ENCODE measurements around the gene RELB.

RELB gene

DNA sequence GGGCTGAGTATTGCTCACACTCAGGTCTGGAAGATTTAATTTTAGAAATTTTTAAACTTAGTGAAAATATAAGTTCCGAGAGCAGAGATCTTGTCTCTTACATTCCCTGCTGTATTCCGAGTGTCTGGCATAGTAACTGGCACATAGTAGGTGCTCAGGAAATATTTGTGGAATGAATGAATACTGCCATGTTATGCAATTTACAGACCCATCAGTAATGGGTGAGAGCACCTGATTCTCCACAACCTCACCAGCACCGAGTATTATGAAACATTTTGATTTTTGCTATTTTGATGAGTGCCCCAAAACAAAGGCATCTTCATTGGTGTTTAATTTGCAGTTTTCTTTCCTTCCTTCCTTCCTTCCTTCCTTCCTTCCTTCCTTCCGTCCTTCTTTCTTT lies 21.8 kb downstream of the RELB start:
- DNase-seq (ENCODE audit: low spot score), result no peak

DNA sequence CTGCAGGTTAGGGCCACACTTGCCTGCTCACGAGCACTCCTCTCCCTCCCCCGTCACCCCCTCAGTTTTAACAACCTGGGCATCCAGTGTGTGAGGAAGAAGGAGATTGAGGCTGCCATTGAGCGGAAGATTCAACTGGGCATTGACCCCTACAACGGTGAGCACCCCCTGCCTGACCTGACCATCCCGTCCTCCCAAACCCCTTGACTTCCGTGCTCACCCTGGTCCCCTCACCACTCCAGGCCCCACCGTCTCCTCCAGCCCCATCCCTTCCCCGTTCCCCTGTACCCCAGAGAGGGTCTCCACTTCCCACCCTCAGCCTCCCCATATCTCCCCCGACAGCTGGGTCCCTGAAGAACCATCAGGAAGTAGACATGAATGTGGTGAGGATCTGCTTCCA lies 24.0 kb downstream of the RELB start:
- DNase-seq (ENCODE audit: low spot score), result no peak

DNA sequence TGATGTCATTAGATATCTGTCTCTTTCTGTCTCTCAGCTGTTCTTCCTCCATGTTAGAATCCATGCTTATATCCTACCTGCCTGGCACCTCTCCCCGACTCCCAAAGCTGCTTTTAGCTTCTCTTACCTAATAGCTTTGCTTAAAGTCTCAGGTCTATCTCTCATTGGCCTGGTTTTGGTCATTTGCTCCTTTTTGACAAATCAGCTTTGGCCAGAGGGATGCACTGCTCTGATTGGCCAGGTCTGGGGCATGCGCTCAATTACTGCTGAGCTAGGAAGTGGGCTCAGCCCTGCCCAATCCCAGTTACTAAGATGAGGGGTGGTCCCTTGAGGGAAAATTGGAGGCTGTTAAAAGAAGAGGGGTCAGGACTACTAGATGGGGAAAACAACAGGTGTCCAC lies 26.1 kb downstream of the RELB start:
- no peak for DNase-seq (ENCODE audit: low spot score)

DNA sequence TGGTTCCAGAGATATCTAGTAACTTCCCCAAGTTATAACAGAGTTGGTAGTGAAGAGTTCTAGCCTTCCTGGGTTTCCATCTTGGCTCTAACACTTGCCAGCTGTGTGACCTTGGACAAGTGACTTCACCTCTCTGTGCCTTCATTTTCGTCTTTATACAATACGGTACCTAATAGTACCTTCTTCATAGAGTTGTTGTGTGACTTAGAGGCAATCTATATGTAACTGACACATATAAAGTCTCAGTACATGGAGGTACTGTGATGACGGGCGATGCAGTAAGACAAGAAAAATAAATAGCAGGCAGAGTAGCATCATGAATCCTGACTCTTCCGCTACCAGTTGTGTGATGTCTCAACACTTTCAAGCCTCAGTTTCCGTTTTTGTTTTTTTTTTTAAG lies 29.6 kb downstream of the RELB start:
- DNase-seq (ENCODE audit: low spot score), result no peak

DNA sequence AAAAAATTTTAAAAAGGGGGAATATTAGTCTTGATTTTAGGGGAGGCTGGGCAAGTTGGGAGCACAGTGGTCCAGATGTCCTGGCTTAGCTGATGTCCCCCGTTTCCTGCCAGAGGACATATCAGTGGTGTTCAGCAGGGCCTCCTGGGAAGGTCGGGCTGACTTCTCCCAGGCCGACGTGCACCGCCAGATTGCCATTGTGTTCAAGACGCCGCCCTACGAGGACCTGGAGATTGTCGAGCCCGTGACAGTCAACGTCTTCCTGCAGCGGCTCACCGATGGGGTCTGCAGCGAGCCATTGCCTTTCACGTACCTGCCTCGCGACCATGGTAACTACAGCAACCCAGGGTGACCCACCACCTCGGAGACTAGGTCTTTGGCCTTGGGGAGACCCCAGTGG lies 31.2 kb downstream of the RELB start:
- no peak for DNase-seq (ENCODE audit: low spot score)

DNA sequence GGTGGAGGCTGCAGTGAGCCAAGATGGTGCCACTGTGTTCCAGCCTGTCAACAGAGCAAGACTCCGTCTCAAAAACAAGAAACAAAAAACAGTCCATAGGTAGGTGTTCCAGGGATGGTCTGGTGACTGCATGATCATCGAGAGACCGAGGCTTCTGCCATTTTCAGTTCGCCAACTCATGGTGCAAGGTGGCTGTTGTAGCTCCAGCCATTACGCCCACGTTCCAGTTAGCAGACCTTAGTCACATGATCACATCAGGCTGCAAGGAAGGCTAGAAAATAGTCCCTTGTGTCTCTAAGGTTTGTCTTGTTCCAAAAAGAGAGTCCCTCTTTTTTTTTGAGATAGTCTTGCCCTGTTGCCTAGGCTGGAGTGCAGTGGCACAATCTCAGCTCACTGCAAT lies 34.5 kb downstream of the RELB start:
- DNase-seq (ENCODE audit: low spot score), result no peak

DNA sequence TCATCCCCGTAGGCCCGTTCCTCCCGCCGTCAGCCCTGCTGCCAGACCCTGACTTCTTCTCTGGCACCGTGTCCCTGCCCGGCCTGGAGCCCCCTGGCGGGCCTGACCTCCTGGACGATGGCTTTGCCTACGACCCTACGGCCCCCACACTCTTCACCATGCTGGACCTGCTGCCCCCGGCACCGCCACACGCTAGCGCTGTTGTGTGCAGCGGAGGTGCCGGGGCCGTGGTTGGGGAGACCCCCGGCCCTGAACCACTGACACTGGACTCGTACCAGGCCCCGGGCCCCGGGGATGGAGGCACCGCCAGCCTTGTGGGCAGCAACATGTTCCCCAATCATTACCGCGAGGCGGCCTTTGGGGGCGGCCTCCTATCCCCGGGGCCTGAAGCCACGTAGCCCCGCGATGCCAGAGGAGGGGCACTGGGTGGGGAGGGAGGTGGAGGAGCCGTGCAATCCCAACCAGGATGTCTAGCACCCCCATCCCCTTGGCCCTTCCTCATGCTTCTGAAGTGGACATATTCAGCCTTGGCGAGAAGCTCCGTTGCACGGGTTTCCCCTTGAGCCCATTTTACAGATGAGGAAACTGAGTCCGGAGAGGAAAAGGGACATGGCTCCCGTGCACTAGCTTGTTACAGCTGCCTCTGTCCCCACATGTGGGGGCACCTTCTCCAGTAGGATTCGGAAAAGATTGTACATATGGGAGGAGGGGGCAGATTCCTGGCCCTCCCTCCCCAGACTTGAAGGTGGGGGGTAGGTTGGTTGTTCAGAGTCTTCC lies 36.3 kb downstream of the RELB start:
- DNase-seq (ENCODE audit: low spot score), result no peak

DNA sequence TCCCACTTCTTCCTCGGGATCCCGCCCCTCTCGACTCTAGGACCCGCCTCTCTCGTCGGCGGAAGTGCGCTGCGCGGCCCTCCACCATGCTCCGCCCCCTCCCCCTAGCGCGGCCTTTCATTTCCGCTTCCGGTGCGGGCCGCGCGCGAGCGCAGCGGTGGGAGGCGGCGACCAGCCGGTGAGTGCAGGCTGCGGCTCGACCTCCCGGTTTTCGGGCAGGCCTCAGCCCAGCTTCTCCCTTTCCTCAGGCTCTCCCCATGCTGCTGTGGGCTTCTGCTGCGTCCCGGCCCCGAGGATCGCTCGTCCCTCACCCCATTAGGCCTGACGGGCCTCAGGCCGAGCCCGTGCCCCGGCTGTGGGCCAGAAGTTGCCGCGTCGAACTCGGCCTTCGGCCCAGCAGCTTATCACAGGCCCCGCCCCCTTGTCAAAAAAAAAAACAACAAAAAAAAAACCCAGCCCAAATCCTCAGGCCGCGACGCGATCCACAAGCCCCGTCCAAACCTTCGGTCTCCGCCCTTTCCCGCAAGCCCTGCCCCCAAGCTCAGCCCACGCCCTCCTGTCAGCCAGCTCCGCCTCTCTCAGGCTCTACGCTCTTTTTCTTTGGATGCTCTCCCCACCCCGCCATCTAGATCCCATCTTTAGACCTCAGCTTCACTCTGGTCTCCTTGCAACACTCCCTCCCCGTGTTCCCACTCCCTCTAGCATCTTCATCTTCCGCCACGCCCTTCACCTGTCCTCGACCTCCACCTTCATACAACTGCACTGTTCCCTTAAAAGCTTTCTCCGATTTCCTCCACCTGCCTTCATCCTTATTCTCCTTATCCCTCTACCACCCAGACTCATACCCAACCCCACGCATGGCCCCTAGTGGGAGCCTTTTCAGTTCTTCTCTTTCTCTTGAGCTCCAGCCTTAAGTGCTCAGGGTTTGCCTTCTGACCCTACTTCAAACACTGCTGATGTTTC lies 37.9 kb downstream of the RELB start, which contains the start of gene CLASRP:
TSS of gene CLASRP (plus strand) at position 115 of the 963 bp plus-strand sequence. CDS start 1,168 bp downstream, outside the sequence.
- peak; percentile 81 for DNase-seq (ENCODE audit: low spot score)

DNA sequence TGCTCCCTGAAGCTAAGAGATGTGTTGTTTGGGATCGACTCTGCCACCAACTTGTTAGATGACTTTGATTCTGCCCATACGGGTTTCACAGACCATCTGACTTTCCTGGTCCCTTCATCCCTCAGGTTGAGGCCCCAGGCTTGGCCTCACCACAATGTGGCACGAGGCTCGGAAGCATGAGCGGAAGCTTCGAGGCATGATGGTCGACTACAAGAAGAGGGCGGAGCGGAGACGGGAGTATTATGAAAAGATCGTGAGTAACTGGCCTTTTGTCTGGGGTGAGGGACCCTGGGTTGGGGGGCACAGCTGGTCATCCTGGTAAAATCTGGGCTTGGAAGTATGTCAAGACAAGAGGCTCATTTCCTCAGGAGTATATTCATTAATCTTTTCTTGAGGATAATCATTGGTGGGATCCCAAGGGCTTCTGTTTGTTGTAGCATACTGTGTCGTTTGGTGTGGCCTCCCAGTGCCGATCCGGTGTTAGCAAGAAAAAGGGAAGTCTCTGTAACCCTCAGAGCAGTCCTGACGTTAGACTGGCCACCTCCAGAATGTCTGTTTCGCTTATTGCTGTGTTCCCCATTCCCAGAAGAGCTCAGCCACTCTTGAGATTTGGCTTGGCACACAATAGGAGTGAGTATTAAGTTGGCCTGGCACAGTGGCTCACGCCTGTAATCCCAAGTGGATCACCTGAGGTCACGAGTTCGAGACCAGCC lies 39.0 kb downstream of the RELB start:
- DNase-seq (ENCODE audit: low spot score), result no peak

DNA sequence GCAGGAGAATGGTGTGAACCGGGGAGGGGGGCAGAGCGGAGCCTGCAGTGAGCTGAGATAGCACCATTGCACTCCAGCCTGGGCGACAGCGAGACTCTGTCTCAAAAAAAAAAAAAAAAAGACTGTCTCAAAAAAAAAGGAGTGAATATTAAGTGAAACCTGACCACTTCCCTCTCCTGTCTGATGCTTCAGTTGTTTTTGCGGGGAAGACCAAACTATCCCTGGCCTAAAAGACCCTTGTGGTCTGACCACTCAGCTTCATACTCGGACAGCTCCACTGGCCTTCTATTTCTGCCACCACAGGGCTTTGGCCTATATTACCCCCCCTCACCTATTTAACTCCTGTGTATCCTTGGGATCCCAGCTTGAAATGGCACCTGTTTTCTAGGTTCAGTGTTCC lies 39.9 kb downstream of the RELB start:
- no peak for DNase-seq (ENCODE audit: low spot score)

DNA sequence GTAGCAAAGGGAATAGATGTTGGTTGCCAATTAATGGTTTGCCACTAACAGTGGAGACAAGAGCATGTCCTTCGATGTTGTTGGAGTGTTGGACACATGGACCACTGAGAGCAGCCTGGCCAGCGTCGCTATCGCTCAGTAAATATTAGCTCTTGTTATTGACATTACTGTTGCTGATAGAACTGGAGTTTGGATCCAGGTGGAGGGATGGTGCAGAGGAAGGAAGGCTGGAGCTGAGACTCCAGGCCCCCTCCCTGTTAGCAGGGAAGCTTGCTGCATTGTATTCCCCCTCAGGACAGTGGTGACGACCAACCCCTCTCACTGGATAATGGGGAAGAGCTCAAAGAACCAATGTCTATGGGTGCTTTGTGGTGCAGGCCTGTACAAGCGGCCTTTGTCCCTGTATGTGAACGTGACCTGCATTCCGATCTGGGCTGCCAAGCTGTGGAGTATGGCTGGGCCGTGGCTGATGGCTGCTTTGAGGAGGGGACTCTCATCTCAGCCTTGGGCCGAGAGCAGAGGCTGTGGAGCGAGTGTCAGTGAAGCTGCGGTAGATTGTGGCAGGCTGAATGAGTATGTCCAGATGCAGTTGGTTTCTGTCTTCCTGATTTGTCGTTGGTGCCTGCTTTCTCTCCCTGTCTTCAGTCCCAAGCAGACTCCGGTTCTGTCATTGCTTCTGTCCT lies 44.5 kb downstream of the RELB start:
- DNase-seq (ENCODE audit: low spot score), result no peak

DNA sequence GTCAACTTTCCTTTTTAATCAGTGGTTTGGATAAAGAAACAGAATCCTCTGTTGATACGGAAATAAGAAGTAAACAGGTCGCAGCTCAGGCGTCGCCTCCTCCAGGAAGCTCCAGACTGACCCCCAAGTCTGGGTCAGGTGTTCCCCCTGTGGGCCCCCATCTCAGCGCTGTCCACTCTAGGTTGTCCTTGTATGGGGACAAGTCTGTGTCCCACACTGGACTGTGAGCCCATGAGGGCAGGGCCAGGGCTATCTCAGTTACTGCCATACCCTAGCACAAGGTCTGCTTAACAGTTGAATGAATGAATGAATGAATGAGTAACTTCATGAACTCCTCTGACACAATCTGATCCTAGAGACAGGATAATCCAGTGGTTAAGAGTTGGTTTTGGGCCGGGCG lies 45.1 kb downstream of the RELB start:
- DNase-seq (ENCODE audit: low spot score), result no peak

DNA sequence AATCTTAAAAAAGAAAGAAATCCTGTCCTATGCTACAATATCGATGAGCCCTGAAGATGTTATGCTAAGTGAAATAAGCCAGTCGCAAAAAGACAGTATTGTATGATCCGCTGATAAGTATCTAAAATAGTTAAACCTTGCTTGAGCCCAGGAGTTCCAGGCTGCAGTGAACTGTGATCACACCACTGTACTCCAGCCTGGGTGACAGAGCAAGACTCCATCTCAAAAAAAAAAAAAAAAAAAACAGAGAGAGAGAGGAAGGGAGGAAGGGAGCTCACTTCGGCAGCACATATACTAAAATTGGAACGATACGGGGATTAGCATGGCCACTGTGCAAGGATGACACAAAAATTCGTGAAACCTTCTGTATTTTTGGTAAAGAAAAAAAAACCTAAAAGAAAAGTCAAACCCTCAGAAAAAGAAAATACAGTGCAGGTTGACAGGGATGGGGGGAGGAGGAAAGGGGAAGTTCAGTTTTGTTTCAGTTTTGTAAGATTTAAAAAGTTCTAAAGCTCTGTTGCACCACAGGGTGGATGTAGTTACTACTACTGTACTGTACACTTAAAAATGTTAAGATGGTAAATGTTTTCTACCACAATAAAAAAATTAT lies 46.0 kb downstream of the RELB start:
- DNase-seq (ENCODE audit: low spot score), result no peak

DNA sequence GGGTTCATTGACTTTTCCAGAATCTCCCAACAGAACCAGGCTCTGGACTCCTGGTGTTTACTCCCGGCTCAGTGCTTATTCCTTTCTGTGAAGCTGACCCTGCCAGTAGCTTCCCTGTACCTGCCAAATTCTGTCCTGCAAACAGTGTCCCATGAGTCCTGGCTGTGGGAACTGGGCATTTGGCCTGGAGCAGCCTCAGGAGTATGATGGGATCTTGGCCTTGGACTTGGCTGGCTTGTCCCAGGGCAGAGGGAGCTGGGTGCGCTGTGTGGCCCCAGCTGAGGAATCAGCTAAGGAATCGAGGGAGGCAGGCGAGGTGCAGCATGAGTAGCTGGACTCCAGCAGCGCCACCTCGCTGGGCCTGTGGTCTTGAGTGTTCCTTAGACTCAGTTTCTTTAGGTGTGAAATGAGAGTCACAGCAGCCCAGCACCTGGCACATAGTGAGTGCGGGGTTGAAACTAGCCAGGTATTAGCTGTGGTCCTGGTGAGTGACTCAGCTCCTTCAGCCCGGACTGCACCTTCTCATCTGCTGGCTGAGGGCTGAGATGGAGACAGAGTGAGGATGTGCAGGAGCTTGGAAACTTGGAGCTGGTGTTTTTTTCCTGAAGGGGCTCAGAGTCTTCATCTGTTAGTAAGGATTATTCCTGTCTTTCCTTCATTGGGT lies 47.9 kb downstream of the RELB start:
- no peak for DNase-seq (ENCODE audit: low spot score)

DNA sequence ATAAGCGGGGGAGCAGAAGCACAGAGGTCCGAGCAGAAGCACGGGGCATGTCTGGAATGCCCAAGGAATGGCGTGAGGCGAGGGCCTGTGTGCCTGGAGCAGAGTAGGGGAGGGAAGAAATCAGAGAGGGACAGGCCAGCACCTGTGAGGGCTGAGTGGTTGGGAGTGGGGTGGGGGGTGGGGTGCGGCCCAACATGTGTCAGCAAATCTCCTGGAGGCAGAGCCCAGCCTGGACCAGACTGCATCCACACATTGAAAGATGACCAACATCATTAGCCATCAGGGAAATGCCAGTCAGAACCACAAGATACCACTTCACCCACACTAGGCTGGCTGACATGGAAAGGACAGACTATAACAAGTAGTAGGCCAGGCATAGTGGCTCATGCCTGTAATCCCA lies 48.8 kb downstream of the RELB start:
- DNase-seq (ENCODE audit: low spot score), result no peak

DNA sequence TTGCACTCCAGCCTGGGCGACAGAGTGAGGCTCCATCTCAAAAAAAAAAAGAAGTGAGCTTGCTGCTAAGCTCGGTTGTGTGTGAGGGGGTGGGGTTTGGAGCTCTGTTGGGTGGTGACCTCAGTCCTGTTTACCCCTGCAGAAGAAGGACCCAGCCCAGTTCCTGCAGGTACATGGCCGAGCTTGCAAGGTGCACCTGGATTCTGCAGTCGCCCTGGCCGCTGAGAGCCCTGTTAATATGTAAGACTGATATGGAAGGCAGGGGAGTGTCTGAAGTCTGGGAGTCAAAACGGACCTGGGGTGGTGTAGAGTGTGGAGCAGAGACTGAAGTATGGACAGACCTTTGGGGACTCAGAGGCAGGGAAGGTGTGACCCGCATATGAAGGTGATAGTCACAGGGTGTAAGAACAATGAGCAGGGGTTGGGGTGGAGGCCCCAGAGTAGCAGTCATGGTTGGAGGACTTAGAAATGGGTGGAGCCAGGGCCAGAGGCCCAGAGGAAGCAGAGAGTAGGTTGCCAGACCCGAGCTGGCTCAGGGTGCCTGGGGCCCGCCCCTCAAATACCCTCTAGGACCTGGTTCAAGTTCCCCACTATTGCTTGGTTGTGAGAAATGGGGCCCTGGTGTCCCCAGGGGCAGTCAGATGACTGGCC lies 50.8 kb downstream of the RELB start:
- DNase-seq (ENCODE audit: low spot score), result no peak

DNA sequence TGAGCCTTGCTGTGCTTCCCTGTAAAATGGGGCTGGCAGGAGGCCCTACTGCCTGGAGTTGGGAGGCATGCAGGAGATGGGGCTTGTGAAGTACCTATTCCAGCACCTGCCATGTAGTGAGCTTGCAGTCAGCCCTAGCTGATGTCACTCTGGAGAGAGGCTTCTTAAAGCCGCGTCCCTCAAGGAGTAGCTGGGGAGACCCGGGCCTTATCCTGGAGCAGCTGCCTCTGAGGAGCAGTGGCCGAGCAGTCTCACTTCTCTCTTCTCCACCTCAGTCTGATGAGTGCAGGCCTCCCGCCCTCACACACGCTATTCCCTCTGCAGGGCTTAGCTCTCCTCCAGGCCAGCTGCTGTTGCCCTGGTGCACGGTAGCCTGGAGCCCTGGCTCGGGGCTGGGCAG lies 55.6 kb downstream of the RELB start:
- no peak for DNase-seq (ENCODE audit: low spot score)

DNA sequence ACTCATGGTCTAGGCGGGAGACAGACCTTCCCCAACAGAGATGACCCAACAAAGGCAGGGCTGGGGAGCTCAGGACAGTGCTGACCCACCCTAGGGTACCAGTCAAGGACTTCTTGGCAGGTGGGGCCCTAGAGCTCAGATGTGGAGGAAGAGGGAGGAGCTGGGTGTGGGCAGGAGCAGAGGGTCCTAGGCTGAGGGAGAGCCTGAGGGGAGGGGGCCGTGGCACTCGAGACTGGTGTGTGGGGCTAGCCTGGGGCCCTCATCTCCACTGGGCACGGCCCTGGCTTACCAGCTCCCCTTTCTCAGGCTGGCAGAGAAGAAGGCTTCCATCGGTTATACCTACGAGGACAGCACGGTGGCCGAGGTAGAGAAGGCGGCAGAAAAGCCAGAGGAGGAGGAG lies 56.2 kb downstream of the RELB start:
- no peak for DNase-seq (ENCODE audit: low spot score)

DNA sequence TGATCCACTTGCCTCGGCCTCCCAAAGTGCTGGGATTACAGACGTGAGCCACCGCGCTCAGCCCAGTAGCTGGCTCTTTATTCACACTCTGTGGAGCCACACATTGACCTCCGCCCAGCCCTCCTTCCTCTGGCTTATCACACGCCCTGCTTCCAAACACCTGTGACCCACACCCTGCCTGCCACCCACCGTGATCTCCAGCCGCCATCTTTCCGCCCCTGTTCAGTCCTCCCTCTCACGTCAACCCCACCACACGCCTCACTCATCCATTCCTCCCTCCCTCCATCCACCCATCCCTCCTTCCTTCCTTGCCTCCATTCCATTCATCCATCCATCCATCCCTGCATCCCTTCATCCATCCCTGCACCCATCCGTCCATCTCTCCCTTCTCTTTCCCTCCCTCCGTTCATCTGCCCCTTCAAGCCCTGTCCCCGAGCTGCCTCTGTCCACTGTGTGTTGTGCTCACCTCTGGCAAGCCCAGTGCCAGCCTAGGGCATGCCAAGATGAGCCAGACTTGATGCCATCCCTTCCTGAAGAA lies 57.4 kb downstream of the RELB start:
- no peak for DNase-seq (ENCODE audit: low spot score)

All from CD4-positive, alpha-beta T cell treated with Interleukin-6 at 100 ng/mL for 8 hours (primary cell).